Measurements from ENCODE around the gene SURF6.

The SURF6 gene

DNA sequence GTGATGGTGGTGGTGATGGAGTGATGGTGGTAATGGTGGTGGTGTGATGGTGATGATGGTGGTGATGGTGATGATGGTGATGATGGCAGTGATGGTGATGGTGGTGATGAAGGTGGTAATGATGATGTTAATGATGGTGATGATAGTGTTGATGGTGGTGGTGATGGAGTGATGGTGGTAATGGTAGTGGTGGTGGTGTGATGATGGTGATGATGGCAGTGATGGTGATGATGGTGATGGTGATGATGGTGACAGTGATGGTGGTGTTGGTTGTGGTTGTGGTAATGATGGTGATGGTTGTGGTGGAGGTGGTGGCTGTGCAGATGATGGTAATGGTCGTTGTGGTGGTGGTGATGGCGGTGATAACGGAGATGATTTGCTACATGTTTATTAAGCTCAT, 47.5 kb upstream of the SURF6 start:
- Histone ChIP-seq H3K27ac (ENCODE audit: extremely low read depth, low read depth, low read length) (no peak overlapping the region), H3K4me3 (ENCODE audit: low read depth, low read length) (no peak overlapping the region), H3K4me1 (ENCODE audit: control insufficient read depth, insufficient read depth, low read length) (peaks cover under 1% of the 10 kb centered on the region), H3K9me3 (ENCODE audit: control insufficient read depth, insufficient read depth, low read depth, low read length) (no peaks in the 10 kb centered on the region), H3K36me3 (ENCODE audit: control insufficient read depth in 2 of 2, insufficient read depth in 1 of 2, low read length in 2 of 2) (no peaks in the 10 kb centered on the region)
- ChIA-PET CTCF (interaction anchor here (0.7 kb wide), 1 partner anchor 106 kb away, joined by 3 read pairs; no protein-coding TSS in a partner anchor), POLR2A (interaction anchor here (1.0 kb wide), 1 partner anchor 76 kb away, joined by 3 read pairs; the partner anchor contains the start of gene CACFD1)
- no peak for TF ChIP-seq ZBTB7A (tag by site-specific recombination; IDR thresholded peaks at IDR 0.05; ENCODE audit: low read depth)
- TF ChIP-seq ZNF248 (tag by site-specific recombination; IDR thresholded peaks at IDR 0.05), result peak; percentile 70; the same call in 1 of the 2 replicates
- peak; percentile 52; the same call in 1 of the 2 replicates for TF ChIP-seq YY2 (tag by site-specific recombination; IDR thresholded peaks at IDR 0.05)
- no peak for TF ChIP-seq ZNF510 (tag by site-specific recombination; IDR thresholded peaks at IDR 0.05; ENCODE audit: insufficient replicate concordance)
- no peak for TF ChIP-seq ZNF202 (tag by site-specific recombination; IDR thresholded peaks at IDR 0.05; ENCODE audit: borderline replicate concordance)
- TF ChIP-seq OSR2 (tag by site-specific recombination; IDR thresholded peaks at IDR 0.05), result no peak
- no peak for TF ChIP-seq ZNF184 (tag by site-specific recombination; IDR thresholded peaks at IDR 0.05)
- TF ChIP-seq, protein P1, sequence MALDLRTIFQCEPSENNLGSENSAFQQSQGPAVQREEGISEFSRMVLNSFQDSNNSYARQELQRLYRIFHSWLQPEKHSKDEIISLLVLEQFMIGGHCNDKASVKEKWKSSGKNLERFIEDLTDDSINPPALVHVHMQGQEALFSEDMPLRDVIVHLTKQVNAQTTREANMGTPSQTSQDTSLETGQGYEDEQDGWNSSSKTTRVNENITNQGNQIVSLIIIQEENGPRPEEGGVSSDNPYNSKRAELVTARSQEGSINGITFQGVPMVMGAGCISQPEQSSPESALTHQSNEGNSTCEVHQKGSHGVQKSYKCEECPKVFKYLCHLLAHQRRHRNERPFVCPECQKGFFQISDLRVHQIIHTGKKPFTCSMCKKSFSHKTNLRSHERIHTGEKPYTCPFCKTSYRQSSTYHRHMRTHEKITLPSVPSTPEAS (tag by site-specific recombination; IDR thresholded peaks at IDR 0.05), result no peak
- no peak for TF ChIP-seq ZNF623 (tag by site-specific recombination; IDR thresholded peaks at IDR 0.05)
- peak; percentile 92; the same call in 1 of the 2 replicates for TF ChIP-seq ZNF175 (tag by site-specific recombination; IDR thresholded peaks at IDR 0.05)
- TF ChIP-seq ZNF292 (tag by site-specific recombination; IDR thresholded peaks at IDR 0.05; ENCODE audit: borderline replicate concordance, low read depth), result no peak
- TF ChIP-seq, protein P2, sequence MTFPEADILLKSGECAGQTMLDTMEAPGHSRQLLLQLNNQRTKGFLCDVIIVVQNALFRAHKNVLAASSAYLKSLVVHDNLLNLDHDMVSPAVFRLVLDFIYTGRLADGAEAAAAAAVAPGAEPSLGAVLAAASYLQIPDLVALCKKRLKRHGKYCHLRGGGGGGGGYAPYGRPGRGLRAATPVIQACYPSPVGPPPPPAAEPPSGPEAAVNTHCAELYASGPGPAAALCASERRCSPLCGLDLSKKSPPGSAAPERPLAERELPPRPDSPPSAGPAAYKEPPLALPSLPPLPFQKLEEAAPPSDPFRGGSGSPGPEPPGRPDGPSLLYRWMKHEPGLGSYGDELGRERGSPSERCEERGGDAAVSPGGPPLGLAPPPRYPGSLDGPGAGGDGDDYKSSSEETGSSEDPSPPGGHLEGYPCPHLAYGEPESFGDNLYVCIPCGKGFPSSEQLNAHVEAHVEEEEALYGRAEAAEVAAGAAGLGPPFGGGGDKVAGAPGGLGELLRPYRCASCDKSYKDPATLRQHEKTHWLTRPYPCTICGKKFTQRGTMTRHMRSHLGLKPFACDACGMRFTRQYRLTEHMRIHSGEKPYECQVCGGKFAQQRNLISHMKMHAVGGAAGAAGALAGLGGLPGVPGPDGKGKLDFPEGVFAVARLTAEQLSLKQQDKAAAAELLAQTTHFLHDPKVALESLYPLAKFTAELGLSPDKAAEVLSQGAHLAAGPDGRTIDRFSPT (tag by site-specific recombination; IDR thresholded peaks at IDR 0.05), result 0 out of 2 replicates have a peak, but pooled peaks have one; percentile 24
- TF ChIP-seq ZNF664 (tag by site-specific recombination; IDR thresholded peaks at IDR 0.05), result no peak
- TF ChIP-seq OVOL3 (tag by site-specific recombination; IDR thresholded peaks at IDR 0.05), result no peak
- TF ChIP-seq ZNF670 (tag by site-specific recombination; IDR thresholded peaks at IDR 0.05; ENCODE audit: low read depth), result 0 out of 2 replicates have a peak, but pooled peaks have one; percentile 68
- TF ChIP-seq ZNF585B (tag by site-specific recombination; IDR thresholded peaks at IDR 0.05), result no peak
- TF ChIP-seq ZNF571 (tag by site-specific recombination; IDR thresholded peaks at IDR 0.05), result no peak
- peak; percentile 79; the same call in 1 of the 2 replicates for TF ChIP-seq ZNF473 (tag by site-specific recombination; IDR thresholded peaks at IDR 0.05)
- no peak for TF ChIP-seq ZIC2 (tag by site-specific recombination; IDR thresholded peaks at IDR 0.05)
- no peak for TF ChIP-seq BCL11B (tag by site-specific recombination; IDR thresholded peaks at IDR 0.05; ENCODE audit: low read depth)
- TF ChIP-seq, protein P3, sequence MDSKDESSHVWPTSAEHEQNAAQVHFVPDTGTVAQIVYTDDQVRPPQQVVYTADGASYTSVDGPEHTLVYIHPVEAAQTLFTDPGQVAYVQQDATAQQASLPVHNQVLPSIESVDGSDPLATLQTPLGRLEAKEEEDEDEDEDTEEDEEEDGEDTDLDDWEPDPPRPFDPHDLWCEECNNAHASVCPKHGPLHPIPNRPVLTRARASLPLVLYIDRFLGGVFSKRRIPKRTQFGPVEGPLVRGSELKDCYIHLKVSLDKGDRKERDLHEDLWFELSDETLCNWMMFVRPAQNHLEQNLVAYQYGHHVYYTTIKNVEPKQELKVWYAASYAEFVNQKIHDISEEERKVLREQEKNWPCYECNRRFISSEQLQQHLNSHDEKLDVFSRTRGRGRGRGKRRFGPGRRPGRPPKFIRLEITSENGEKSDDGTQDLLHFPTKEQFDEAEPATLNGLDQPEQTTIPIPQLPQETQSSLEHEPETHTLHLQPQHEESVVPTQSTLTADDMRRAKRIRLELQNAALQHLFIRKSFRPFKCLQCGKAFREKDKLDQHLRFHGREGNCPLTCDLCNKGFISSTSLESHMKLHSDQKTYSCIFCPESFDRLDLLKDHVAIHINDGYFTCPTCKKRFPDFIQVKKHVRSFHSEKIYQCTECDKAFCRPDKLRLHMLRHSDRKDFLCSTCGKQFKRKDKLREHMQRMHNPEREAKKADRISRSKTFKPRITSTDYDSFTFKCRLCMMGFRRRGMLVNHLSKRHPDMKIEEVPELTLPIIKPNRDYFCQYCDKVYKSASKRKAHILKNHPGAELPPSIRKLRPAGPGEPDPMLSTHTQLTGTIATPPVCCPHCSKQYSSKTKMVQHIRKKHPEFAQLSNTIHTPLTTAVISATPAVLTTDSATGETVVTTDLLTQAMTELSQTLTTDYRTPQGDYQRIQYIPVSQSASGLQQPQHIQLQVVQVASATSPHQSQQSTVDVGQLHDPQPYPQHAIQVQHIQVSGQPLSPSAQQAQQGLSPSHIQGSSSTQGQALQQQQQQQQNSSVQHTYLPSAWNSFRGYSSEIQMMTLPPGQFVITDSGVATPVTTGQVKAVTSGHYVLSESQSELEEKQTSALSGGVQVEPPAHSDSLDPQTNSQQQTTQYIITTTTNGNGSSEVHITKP (tag by site-specific recombination; IDR thresholded peaks at IDR 0.05), result no peak
- no peak for TF ChIP-seq ZNF16 (tag by site-specific recombination; IDR thresholded peaks at IDR 0.05; ENCODE audit: low read depth)
- no peak for TF ChIP-seq TRIM28 (IDR thresholded peaks at IDR 0.05; ENCODE audit: borderline replicate concordance, low read length)
- 0 out of 2 replicates have a peak, but pooled peaks have one; percentile 16 for TF ChIP-seq ZNF302 (tag by site-specific recombination; IDR thresholded peaks at IDR 0.05; ENCODE audit: low read depth)
- TF ChIP-seq ZNF521 (tag by site-specific recombination; IDR thresholded peaks at IDR 0.05), result peak; percentile 81; the same call in 1 of the 2 replicates
- TF ChIP-seq MYNN (tag by site-specific recombination; IDR thresholded peaks at IDR 0.05; ENCODE audit: borderline replicate concordance), result no peak
- TF ChIP-seq, protein P4, sequence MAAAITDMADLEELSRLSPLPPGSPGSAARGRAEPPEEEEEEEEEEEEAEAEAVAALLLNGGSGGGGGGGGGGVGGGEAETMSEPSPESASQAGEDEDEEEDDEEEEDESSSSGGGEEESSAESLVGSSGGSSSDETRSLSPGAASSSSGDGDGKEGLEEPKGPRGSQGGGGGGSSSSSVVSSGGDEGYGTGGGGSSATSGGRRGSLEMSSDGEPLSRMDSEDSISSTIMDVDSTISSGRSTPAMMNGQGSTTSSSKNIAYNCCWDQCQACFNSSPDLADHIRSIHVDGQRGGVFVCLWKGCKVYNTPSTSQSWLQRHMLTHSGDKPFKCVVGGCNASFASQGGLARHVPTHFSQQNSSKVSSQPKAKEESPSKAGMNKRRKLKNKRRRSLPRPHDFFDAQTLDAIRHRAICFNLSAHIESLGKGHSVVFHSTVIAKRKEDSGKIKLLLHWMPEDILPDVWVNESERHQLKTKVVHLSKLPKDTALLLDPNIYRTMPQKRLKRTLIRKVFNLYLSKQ (tag by site-specific recombination; IDR thresholded peaks at IDR 0.05; ENCODE audit: borderline replicate concordance), result no peak
- TF ChIP-seq ZNF174 (tag by site-specific recombination; IDR thresholded peaks at IDR 0.05), result no peak
- no peak for TF ChIP-seq ZNF791 (tag by site-specific recombination; IDR thresholded peaks at IDR 0.05)
- TF ChIP-seq, protein P5, sequence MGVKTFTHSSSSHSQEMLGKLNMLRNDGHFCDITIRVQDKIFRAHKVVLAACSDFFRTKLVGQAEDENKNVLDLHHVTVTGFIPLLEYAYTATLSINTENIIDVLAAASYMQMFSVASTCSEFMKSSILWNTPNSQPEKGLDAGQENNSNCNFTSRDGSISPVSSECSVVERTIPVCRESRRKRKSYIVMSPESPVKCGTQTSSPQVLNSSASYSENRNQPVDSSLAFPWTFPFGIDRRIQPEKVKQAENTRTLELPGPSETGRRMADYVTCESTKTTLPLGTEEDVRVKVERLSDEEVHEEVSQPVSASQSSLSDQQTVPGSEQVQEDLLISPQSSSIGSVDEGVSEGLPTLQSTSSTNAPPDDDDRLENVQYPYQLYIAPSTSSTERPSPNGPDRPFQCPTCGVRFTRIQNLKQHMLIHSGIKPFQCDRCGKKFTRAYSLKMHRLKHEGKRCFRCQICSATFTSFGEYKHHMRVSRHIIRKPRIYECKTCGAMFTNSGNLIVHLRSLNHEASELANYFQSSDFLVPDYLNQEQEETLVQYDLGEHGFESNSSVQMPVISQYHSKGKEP (tag by site-specific recombination; IDR thresholded peaks at IDR 0.05), result no peak
